Measurements from ENCODE around the gene ABCB8. TPM values are rescaled to one million over a fixed set of nuclear protein-coding genes. Genes with fewer than 3 reads are reported as not detected.

ABCB8 gene
- total and polyA plus RNA-seq, 2 of the 8 experiments (the other 6 are each of a cell fraction or from before 2014, with no cell fraction given): 17.7 to 27.0 TPM

- no peak for TF ChIP-seq CEBPB (IDR thresholded peaks at IDR 0.05; ENCODE audit: low read depth, low read length)
- 0 out of 4 replicates have a peak, but pooled peaks of 1 of the 2 experiments have one; percentile 30 for TF ChIP-seq HDAC2 (IDR thresholded peaks at IDR 0.05; ENCODE audit: borderline replicate concordance in 1 of 2, low read depth in 2 of 2, low read length in 2 of 2)
- 0 out of 2 replicates have a peak, but pooled peaks have one; percentile 21 for TF ChIP-seq TEAD4 (IDR thresholded peaks at IDR 0.05; ENCODE audit: low read depth, low read length)
- no peak for TF ChIP-seq FOSL1 (IDR thresholded peaks at IDR 0.05; ENCODE audit: insufficient read depth, low read depth, low read length)
- TF ChIP-seq GABPA (IDR thresholded peaks at IDR 0.05; ENCODE audit: borderline replicate concordance, insufficient read depth, low read length): no peak
- no peak for TF ChIP-seq MAFK (IDR thresholded peaks at IDR 0.05; ENCODE audit: low read depth, low read length)
- no peak for TF ChIP-seq EGR1 (IDR thresholded peaks at IDR 0.05; ENCODE audit: borderline replicate concordance, low read depth, low read length)
- TF ChIP-seq SP2 (IDR thresholded peaks at IDR 0.05; ENCODE audit: low read length): no peak
- TF ChIP-seq CBX5 (IDR thresholded peaks at IDR 0.05; ENCODE audit: low read depth, low read length): no peak
- TF ChIP-seq SIN3A (conservative IDR thresholded peaks at IDR 0.05 in 1 of 2, IDR thresholded peaks at IDR 0.05 in 1 of 2; ENCODE audit: low read depth in 1 of 2, low read length in 2 of 2): peak; percentile 20 to 85; a peak in 2 of 4 replicates
- TF ChIP-seq USF2 (IDR thresholded peaks at IDR 0.05; ENCODE audit: low read length): no peak
- no peak for TF ChIP-seq POLR2AphosphoS5 (IDR thresholded peaks at IDR 0.05; ENCODE audit: low read depth, low read length)
- no peak for TF ChIP-seq RAD21 (IDR thresholded peaks at IDR 0.05 in 1 of 2, conservative IDR thresholded peaks at IDR 0.05 in 1 of 2; ENCODE audit: low read depth in 2 of 2, low read length in 2 of 2)
- TF ChIP-seq TCF12 (IDR thresholded peaks at IDR 0.05; ENCODE audit: low read depth, low read length): 0 out of 2 replicates have a peak, but pooled peaks have one; percentile 51
- TF ChIP-seq POLR2A (IDR thresholded peaks at IDR 0.05; ENCODE audit: control extremely low read depth in 1 of 2, low read depth in 2 of 2, low read length in 2 of 2): peak in 1 of 2 experiments; percentile 49; a peak in 1 of 3 replicates
- no peak for TF ChIP-seq KDM1A (IDR thresholded peaks at IDR 0.05; ENCODE audit: borderline replicate concordance, low read length)
- TF ChIP-seq TAF1 (IDR thresholded peaks at IDR 0.05; ENCODE audit: low read depth, low read length): peak; percentile 60; the same call in 1 of the 2 replicates
- no peak; the same call in 1 of the 2 replicates for TF ChIP-seq SP4 (IDR thresholded peaks at IDR 0.05; ENCODE audit: low read length)
- TF ChIP-seq EP300 (IDR thresholded peaks at IDR 0.05; ENCODE audit: borderline replicate concordance in 1 of 2, low read depth in 2 of 2, low read length in 2 of 2): no peak
- TF ChIP-seq JUND (IDR thresholded peaks at IDR 0.05; ENCODE audit: low read length): no peak
- TF ChIP-seq E2F6 (IDR thresholded peaks at IDR 0.05): no peak
- TF ChIP-seq NANOG (IDR thresholded peaks at IDR 0.05; ENCODE audit: insufficient read depth, low read depth, low read length, poor library complexity, severe bottlenecking): no peak
Observed at GRCh38 chr7:151057989-151058780, 29.9 kb downstream of the ABCB8 start (continued).
